ENCODE data around the gene DNAH8.
A peak's percentile ranks its signal among the peaks of the same experiment; 100 is the strongest.

The DNAH8 gene

DNA sequence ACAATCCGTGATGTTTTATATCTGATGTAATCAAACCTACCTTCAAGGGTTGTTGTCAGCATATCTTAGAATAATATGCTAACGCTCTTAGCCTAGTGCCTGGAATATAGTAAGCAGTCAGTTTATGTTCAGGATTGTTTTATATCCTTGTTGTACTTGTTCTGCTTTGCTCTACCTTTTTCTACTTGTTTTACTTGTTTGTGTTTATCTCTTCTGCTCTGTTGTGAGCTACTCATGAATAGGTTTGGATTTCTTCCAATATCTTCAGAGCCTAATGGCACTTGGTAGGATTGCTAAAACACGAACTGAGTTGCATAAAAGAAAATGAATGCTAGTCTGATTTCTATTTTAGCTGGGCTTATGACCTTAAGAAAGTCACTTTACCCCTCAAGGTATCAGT lies 40.1 kb downstream of the DNAH8 start:
- no peak overlapping the region for H3K4me3 ChIP-seq (ENCODE audit: low read length)
- peaks cover 4% of the 10 kb centered on the region for H3K9me3 ChIP-seq (ENCODE audit: control insufficient read depth, low read length)
- no peaks in the 10 kb centered on the region for H3K36me3 ChIP-seq (ENCODE audit: control insufficient read depth, insufficient read depth, low read length, severe bottlenecking)
- H3K4me1 ChIP-seq (ENCODE audit: control insufficient read depth, insufficient read depth, low read length): no peaks in the 10 kb centered on the region
- no peaks in the 10 kb centered on the region for H3K27me3 ChIP-seq (replicated peaks; ENCODE audit: control insufficient read depth, insufficient read depth, low read length)
- H3K9ac ChIP-seq (ENCODE audit: low read length): no peak overlapping the region
- no peak for DNase-seq (ENCODE audit: low read depth)

DNA sequence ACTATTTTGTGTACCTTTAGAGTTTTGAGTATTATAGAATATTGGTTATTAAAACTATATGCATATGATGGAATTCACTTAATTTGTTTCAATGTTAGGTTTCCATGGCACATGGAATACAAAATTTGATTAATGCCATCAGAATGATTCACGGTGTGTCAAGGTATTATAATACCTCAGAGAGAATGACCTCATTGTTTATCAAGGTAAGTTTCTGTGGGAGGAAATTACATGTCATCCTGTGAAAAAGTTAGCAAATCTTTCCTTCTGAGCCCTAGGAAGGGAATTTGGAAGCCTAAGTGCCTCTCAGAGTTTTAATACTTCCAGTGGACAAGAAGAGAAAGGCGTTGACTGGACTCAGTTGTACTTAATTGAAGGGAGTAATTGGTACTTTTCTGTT lies 40.8 kb downstream of the DNAH8 start:
- no peak overlapping the region for H3K4me3 ChIP-seq (ENCODE audit: low read length)
- H3K4me1 ChIP-seq (ENCODE audit: control insufficient read depth, insufficient read depth, low read length): no peaks in the 10 kb centered on the region
- peaks cover 9% of the 10 kb centered on the region for H3K9me3 ChIP-seq (ENCODE audit: control insufficient read depth, low read length)
- no peaks in the 10 kb centered on the region for H3K27me3 ChIP-seq (replicated peaks; ENCODE audit: control insufficient read depth, insufficient read depth, low read length)
- DNase-seq (ENCODE audit: low read depth): no peak
- no peaks in the 10 kb centered on the region for H3K36me3 ChIP-seq (ENCODE audit: control insufficient read depth, insufficient read depth, low read length, severe bottlenecking)
- H3K9ac ChIP-seq (ENCODE audit: low read length): no peak overlapping the region

DNA sequence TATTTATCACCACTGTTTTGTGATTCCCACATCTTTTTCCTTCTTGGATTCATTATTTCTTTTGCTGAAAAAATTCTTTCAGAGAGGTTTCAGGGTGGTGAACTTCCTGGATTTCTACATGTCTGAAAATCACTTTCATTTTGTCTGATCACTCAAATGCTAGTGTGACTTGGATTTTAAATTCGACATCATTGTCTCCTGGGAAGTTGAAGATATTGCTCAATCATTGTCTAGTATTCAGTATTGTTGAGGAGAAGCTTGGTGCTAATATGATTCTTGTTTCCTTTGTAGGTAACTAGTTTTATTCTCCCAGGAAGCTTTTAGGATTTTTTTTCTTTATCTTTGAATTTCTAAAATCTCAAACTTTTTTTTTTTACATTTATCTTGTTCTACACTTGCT lies 45.0 kb downstream of the DNAH8 start:
- Histone ChIP-seq H3K4me3 (ENCODE audit: low read length) (no peak overlapping the region), H3K36me3 (ENCODE audit: control insufficient read depth, insufficient read depth, low read length, severe bottlenecking) (no peaks in the 10 kb centered on the region), H3K9ac (ENCODE audit: low read length) (no peak overlapping the region), H3K9me3 (ENCODE audit: control insufficient read depth, low read length) (peaks cover 9% of the 10 kb centered on the region), H3K4me1 (ENCODE audit: control insufficient read depth, insufficient read depth, low read length) (no peaks in the 10 kb centered on the region), H3K27me3 (replicated peaks; ENCODE audit: control insufficient read depth, insufficient read depth, low read length) (no peaks in the 10 kb centered on the region)
- DNase-seq (ENCODE audit: low read depth): no peak

GRCh38 chr6:38762848-38763247 lies 47.7 kb downstream of the DNAH8 start:
- peaks cover 9% of the 10 kb centered on the region for H3K9me3 ChIP-seq (ENCODE audit: control insufficient read depth, low read length)
- H3K9ac ChIP-seq (ENCODE audit: low read length): no peak overlapping the region
- DNase-seq (ENCODE audit: low read depth): no peak
- H3K27me3 ChIP-seq (replicated peaks; ENCODE audit: control insufficient read depth, insufficient read depth, low read length): no peaks in the 10 kb centered on the region
- H3K4me3 ChIP-seq (ENCODE audit: low read length): no peak overlapping the region
- H3K4me1 ChIP-seq (ENCODE audit: control insufficient read depth, insufficient read depth, low read length): no peaks in the 10 kb centered on the region
- no peaks in the 10 kb centered on the region for H3K36me3 ChIP-seq (ENCODE audit: control insufficient read depth, insufficient read depth, low read length, severe bottlenecking)

- H3K4me3 ChIP-seq (ENCODE audit: low read length): no peak overlapping the region
- no peak for DNase-seq (ENCODE audit: low read depth)
- no peaks in the 10 kb centered on the region for H3K27me3 ChIP-seq (replicated peaks; ENCODE audit: control insufficient read depth, insufficient read depth, low read length)
- H3K9me3 ChIP-seq (ENCODE audit: control insufficient read depth, low read length): peaks cover 3% of the 10 kb centered on the region
- peaks cover 8% of the 10 kb centered on the region for H3K4me1 ChIP-seq (ENCODE audit: control insufficient read depth, insufficient read depth, low read length)
- no peak overlapping the region for H3K9ac ChIP-seq (ENCODE audit: low read length)
- H3K36me3 ChIP-seq (ENCODE audit: control insufficient read depth, insufficient read depth, low read length, severe bottlenecking): no peaks in the 10 kb centered on the region
These were observed 52.4 kb downstream of the DNAH8 start for GRCh38 chr6:38767560-38767959.

GRCh38 chr6:38773338-38773737 lies 58.2 kb downstream of the DNAH8 start:
- Histone ChIP-seq H3K9ac (ENCODE audit: low read length) (no peak overlapping the region), H3K9me3 (ENCODE audit: control insufficient read depth, low read length) (peaks cover 3% of the 10 kb centered on the region), H3K4me3 (ENCODE audit: low read length) (no peak overlapping the region), H3K36me3 (ENCODE audit: control insufficient read depth, insufficient read depth, low read length, severe bottlenecking) (no peaks in the 10 kb centered on the region), H3K4me1 (ENCODE audit: control insufficient read depth, insufficient read depth, low read length) (peaks cover 8% of the 10 kb centered on the region), H3K27me3 (replicated peaks; ENCODE audit: control insufficient read depth, insufficient read depth, low read length) (no peaks in the 10 kb centered on the region)
- no peak for DNase-seq (ENCODE audit: low read depth)

GRCh38 chr6:38774929-38775707 lies 60.0 kb downstream of the DNAH8 start:
- H3K36me3 ChIP-seq (ENCODE audit: control insufficient read depth, insufficient read depth, low read length, severe bottlenecking): no peaks in the 10 kb centered on the region
- H3K9ac ChIP-seq (ENCODE audit: low read length): no peak overlapping the region
- H3K4me1 ChIP-seq (ENCODE audit: control insufficient read depth, insufficient read depth, low read length): peaks cover 8% of the 10 kb centered on the region
- H3K9me3 ChIP-seq (ENCODE audit: control insufficient read depth, low read length): no peaks in the 10 kb centered on the region
- peaks cover 6% of the 10 kb centered on the region for H3K27me3 ChIP-seq (replicated peaks; ENCODE audit: control insufficient read depth, insufficient read depth, low read length)
- no peak overlapping the region for H3K4me3 ChIP-seq (ENCODE audit: low read length)
- DNase-seq (ENCODE audit: low read depth): no peak

DNA sequence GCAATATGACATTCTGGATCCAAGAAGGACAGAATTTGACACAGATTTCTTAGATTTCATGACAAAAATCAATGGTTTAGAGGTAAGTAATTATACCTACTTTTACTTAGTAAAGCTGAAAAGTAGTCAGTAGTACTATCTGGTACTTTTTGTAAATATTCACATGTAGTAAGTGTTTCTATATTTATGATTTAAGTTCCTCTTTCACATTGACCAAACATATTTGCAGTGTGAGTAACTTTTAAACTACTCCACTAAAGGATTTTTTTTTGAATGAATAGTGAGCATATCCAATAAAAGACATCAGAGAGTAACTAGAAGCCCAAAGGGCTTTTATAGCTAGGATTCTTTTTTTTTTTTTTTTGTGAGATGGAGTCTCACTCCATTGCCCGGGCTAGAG lies 60.8 kb downstream of the DNAH8 start:
- H3K36me3 ChIP-seq (ENCODE audit: control insufficient read depth, insufficient read depth, low read length, severe bottlenecking): no peaks in the 10 kb centered on the region

GRCh38 chr6:38776515-38776914 lies 61.4 kb downstream of the DNAH8 start:
- no peaks in the 10 kb centered on the region for H3K36me3 ChIP-seq (ENCODE audit: control insufficient read depth, insufficient read depth, low read length, severe bottlenecking)
- H3K9me3 ChIP-seq (ENCODE audit: control insufficient read depth, low read length): no peaks in the 10 kb centered on the region
- H3K4me3 ChIP-seq (ENCODE audit: low read length): no peak overlapping the region
- H3K27me3 ChIP-seq (replicated peaks; ENCODE audit: control insufficient read depth, insufficient read depth, low read length): peaks cover 6% of the 10 kb centered on the region
- no peak overlapping the region for H3K9ac ChIP-seq (ENCODE audit: low read length)
- DNase-seq (ENCODE audit: low read depth): peak; percentile 34
- peaks cover 3% of the 10 kb centered on the region for H3K4me1 ChIP-seq (ENCODE audit: control insufficient read depth, insufficient read depth, low read length)

More for the DNA sequence above, 60.8 kb downstream of the DNAH8 start:
- DNase-seq (ENCODE audit: low read depth): no peak
- Histone ChIP-seq H3K9ac (ENCODE audit: low read length) (no peak overlapping the region), H3K4me1 (ENCODE audit: control insufficient read depth, insufficient read depth, low read length) (peaks cover 7% of the 10 kb centered on the region), H3K4me3 (ENCODE audit: low read length) (no peak overlapping the region), H3K9me3 (ENCODE audit: control insufficient read depth, low read length) (no peaks in the 10 kb centered on the region), H3K27me3 (replicated peaks; ENCODE audit: control insufficient read depth, insufficient read depth, low read length) (peaks cover 6% of the 10 kb centered on the region)

- Histone ChIP-seq H3K36me3 (ENCODE audit: control insufficient read depth, insufficient read depth, low read length, severe bottlenecking) (no peaks in the 10 kb centered on the region), H3K4me3 (ENCODE audit: low read length) (no peak overlapping the region), H3K4me1 (ENCODE audit: control insufficient read depth, insufficient read depth, low read length) (no peaks in the 10 kb centered on the region), H3K27me3 (replicated peaks; ENCODE audit: control insufficient read depth, insufficient read depth, low read length) (peaks cover 6% of the 10 kb centered on the region), H3K9me3 (ENCODE audit: control insufficient read depth, low read length) (no peaks in the 10 kb centered on the region), H3K9ac (ENCODE audit: low read length) (no peak overlapping the region)
- no peak for DNase-seq (ENCODE audit: low read depth)
These were observed 64.4 kb downstream of the DNAH8 start for GRCh38 chr6:38779310-38780062.

DNA sequence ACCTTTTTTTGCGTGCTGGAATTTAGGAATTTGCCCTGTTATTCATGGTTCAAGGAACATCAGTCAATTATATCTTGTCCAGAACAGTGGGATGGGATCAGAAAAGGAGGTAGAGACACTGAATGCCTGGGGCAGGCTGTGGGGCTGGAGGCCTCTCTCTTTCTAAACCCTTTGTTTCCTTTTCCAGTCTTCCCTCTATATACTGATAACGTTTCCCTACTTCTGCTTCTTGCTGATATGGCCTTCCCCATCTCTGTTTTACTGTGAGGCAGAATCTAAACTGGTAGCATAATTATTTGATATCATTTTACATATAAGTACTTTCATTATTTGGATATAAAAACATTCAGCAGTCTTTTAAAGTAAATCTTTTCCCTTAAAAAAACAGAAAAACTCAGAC lies 67.5 kb downstream of the DNAH8 start:
- DNase-seq (ENCODE audit: low read depth): no peak

More for the DNA sequence above, 67.5 kb downstream of the DNAH8 start:
- Histone ChIP-seq H3K4me3 (ENCODE audit: low read length) (no peak overlapping the region), H3K9ac (ENCODE audit: low read length) (no peak overlapping the region), H3K27me3 (replicated peaks; ENCODE audit: control insufficient read depth, insufficient read depth, low read length) (peaks cover 6% of the 10 kb centered on the region), H3K9me3 (ENCODE audit: control insufficient read depth, low read length) (no peaks in the 10 kb centered on the region), H3K4me1 (ENCODE audit: control insufficient read depth, insufficient read depth, low read length) (no peaks in the 10 kb centered on the region), H3K36me3 (ENCODE audit: control insufficient read depth, insufficient read depth, low read length, severe bottlenecking) (no peaks in the 10 kb centered on the region)
